HG02610 (cell line): ENCODE measurements around the gene FOXJ3.

ENCODE experiments used
- ATAC-seq: cut with Tn5 transposase; IDR thresholded peaks from one replicate; pipeline ENCODE4 v1.9.1; 2021; ENCODE audit warnings: mild to moderate bottlenecking, moderate library complexity; ENCODE audit not compliant: unreplicated experiment

Gene FOXJ3

GRCh38 chr1:42335050-42335808 is at the start of gene FOXJ3:
Gene FOXJ3 (minus strand): TSS chr1:42335235. CDS start chr1:42311093, 24,142 bp downstream.
- peak; percentile 78 for ATAC-seq

- no peak for ATAC-seq
Measured at GRCh38 chr1:42381280-42381673, 46.2 kb upstream of the FOXJ3 start.

GRCh38 chr1:42380586-42381279 is 45.7 kb upstream of the FOXJ3 start, which contains the start of gene RIMKLA:
Gene RIMKLA (plus strand): TSS chr1:42380792. CDS start chr1:42380935, 143 bp downstream.
- peak; percentile 86 for ATAC-seq

- peak; percentile 33 for ATAC-seq
Measured at GRCh38 chr1:42379794-42380585, 45.0 kb upstream of the FOXJ3 start.

GRCh38 chr1:42372796-42373195 is 37.8 kb upstream of the FOXJ3 start:
- no peak for ATAC-seq

- ATAC-seq = no peak
Measured at GRCh38 chr1:42370876-42371549, 36.0 kb upstream of the FOXJ3 start.

- ATAC-seq = no peak
Measured at GRCh38 chr1:42369471-42369870, 34.4 kb upstream of the FOXJ3 start.

- no peak for ATAC-seq
Measured at GRCh38 chr1:42368096-42368795, 33.2 kb upstream of the FOXJ3 start.

- no peak for ATAC-seq
Measured at GRCh38 chr1:42365118-42365517, 30.1 kb upstream of the FOXJ3 start.

- ATAC-seq = no peak
Measured at GRCh38 chr1:42364542-42364941, 29.5 kb upstream of the FOXJ3 start.

- no peak for ATAC-seq
Measured at GRCh38 chr1:42364089-42364488, 29.1 kb upstream of the FOXJ3 start.

GRCh38 chr1:42359466-42359865 is 24.4 kb upstream of the FOXJ3 start:
- no peak for ATAC-seq

GRCh38 chr1:42358791-42359190 is 23.8 kb upstream of the FOXJ3 start:
- ATAC-seq = peak; percentile 64

GRCh38 chr1:42350086-42350485 is 15.1 kb upstream of the FOXJ3 start:
- ATAC-seq = no peak

GRCh38 chr1:42348498-42348897 is 13.5 kb upstream of the FOXJ3 start:
- ATAC-seq = no peak

GRCh38 chr1:42343049-42343448 is 8.0 kb upstream of the FOXJ3 start:
- no peak for ATAC-seq

GRCh38 chr1:42340901-42341300 is 5.9 kb upstream of the FOXJ3 start:
- ATAC-seq = no peak

GRCh38 chr1:42340093-42340492 is 5.1 kb upstream of the FOXJ3 start:
- no peak for ATAC-seq

- no peak for ATAC-seq
Measured at GRCh38 chr1:42336978-42337377, 1.9 kb upstream of the FOXJ3 start.

GRCh38 chr1:42335809-42336518 is 929 bp upstream of the FOXJ3 start:
- ATAC-seq = no peak
